ENCODE measurements around the gene SRP14.
"Not testable (repeated sequence)": the region's sequence is repeated elsewhere in the genome, so short reads cannot be mapped to it uniquely, and the experiment has no call there.

SRP14 gene

GRCh38 chr15:40016224-40016865 lies 22.6 kb downstream of the SRP14 start:
- DNase-seq = no peak

GRCh38 chr15:40014390-40014789 lies 24.6 kb downstream of the SRP14 start:
- no peak for DNase-seq

GRCh38 chr15:40013372-40013771 lies 25.6 kb downstream of the SRP14 start:
- DNase-seq = not testable (repeated sequence)

GRCh38 chr15:40011303-40011702 lies 27.7 kb downstream of the SRP14 start:
- no peak for DNase-seq

GRCh38 chr15:40010686-40011085 lies 28.3 kb downstream of the SRP14 start:
- DNase-seq = no peak

- no peak for DNase-seq
Measured at GRCh38 chr15:40008061-40008765, 30.8 kb downstream of the SRP14 start.

- peak; percentile 46 for DNase-seq
Measured at GRCh38 chr15:40006646-40007045, 32.3 kb downstream of the SRP14 start.

- peak; percentile 3 for DNase-seq
Measured at GRCh38 chr15:40006003-40006402, 33.0 kb downstream of the SRP14 start.

- DNase-seq = no peak
Measured at GRCh38 chr15:40003116-40003916, 35.7 kb downstream of the SRP14 start.

- no peak for DNase-seq
Measured at GRCh38 chr15:40002295-40002694, 36.7 kb downstream of the SRP14 start.

- peak; percentile 3 for DNase-seq
Measured at GRCh38 chr15:39999538-40000200, 39.3 kb downstream of the SRP14 start.

- no peak for DNase-seq
Measured at GRCh38 chr15:39998511-39999077, 40.4 kb downstream of the SRP14 start.

GRCh38 chr15:39997639-39998038 lies 41.3 kb downstream of the SRP14 start:
- no peak for DNase-seq

- DNase-seq = peak; percentile 9
Measured at GRCh38 chr15:39997031-39997430, 42.0 kb downstream of the SRP14 start.

GRCh38 chr15:39996228-39996627 lies 42.8 kb downstream of the SRP14 start:
- not testable (repeated sequence) for DNase-seq

- not testable (repeated sequence) for DNase-seq
Measured at GRCh38 chr15:39992953-39993352, 46.0 kb downstream of the SRP14 start.

GRCh38 chr15:39990706-39991105 lies 48.3 kb downstream of the SRP14 start:
- DNase-seq = no peak

GRCh38 chr15:39987821-39988220 lies 51.2 kb downstream of the SRP14 start:
- no peak for DNase-seq
